ENCODE data around the gene MSI2.
A peak's percentile ranks its signal among the peaks of the same experiment; 100 is the strongest.

The MSI2 gene

DNA sequence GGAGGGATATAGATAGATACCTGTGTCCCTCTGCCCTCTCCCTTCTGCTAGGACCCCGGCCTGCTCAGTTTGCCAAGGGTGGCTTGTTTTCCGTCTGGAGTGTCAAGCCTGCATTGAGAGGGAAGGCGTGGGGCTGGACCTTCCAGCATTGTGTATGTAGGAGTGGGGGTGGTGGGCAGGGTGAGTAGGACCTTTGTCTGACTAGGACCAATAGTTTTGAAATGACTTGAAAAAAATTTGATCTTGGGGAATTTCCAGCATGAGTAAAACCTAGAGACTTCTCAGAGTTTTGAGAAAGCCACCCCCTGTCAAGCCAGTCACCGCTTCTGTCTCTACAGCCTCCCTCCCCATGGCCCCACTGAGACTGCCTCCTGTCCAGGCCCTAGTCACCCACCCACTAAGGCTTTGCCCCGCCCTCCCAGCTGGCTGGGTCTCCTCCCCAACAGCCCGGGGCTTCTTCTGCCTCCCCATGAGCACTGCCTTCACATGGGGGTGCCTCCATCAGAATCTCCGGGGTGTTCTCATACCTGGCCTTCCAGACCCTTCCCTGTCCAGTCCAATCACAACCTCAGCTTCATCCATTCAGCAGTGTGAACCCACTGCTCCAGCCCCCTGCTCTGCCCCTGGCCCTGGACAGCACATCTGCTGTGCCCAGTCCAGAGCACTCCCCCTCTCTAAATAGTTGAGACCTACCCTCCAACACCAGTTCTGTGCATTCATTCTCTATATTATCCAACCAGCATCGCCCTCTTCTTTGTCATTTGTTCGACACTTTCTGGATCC, 207.0 kb downstream of the MSI2 start:
- DNase-seq (ENCODE audit: low read depth): peak; percentile 48

DNA sequence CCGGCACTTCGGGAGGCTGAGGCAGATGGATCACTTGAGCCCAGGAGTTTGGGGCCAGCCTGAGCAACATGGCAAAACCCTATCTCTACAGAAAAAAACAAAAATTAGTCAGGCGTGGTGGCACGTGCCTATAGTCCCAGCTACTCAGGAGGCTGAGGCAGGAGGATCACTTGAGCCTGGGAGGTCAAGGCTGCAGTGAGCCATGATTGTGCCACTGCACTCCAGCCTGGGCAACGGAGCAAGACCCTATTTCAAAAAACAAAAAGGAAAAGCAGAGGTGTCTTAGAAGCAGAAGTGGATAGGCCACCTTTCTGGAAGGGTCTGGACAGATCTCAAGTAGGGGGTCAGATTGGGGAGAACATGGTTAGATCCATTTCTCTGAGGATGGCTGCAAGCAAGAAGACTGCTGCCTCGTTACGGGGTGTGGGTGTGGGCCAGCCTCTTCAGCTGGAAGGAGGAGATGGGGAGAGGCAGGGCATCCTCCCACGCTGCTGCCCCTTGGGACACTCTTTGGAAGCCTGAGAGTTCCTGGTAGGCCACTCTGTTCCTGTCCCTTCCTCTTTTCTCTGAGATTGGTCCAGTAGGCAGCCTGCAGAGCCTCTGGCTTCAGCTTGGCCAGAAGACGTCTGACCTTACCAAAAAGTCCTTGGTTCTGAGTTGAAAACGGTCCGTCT, 208.0 kb downstream of the MSI2 start:
- no peak for DNase-seq (ENCODE audit: low read depth)

DNA sequence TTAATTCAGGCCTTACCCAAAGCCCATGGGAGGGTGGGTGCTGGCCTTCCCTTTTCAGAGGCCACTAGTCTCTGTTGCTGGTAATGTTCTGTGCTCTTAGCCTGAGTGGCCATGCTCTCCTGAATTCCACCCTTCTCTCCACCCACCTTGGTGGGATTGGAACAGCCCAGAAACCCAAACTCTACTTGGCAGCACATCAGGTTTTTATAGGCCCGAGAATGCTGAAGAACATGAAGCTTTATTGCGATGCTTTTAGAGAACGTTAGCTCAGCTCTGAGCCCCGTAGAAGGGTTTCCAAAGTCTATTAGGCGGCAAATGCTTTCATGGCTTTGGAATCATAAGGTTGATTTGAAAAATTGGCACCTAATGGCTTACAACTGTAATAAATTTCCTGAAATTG, 209.3 kb downstream of the MSI2 start:
- DNase-seq (ENCODE audit: low read depth): no peak

DNA sequence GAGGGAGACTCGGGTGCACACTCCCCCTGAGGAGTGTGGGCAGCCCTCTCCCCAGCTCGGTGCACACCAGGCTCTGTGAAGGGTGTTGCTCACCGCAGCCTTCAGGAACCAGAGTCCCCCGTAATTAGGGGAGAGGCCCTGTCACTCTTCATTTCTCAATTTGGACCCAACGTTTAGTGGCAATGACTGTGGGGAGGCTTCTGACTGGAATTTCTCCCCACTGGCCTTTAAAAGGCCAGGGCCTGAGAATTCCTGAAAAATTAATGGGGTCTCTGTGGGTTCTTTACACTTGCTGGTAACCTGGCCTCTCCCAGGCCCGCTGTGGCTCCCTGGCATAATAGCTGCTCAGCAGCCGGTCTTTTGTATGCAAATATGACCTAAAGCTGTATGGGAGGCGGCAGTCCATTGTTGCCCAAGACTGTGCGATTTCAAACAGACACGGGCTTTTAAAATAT, 209.7 kb downstream of the MSI2 start:
- DNase-seq (ENCODE audit: low read depth): no peak

DNA sequence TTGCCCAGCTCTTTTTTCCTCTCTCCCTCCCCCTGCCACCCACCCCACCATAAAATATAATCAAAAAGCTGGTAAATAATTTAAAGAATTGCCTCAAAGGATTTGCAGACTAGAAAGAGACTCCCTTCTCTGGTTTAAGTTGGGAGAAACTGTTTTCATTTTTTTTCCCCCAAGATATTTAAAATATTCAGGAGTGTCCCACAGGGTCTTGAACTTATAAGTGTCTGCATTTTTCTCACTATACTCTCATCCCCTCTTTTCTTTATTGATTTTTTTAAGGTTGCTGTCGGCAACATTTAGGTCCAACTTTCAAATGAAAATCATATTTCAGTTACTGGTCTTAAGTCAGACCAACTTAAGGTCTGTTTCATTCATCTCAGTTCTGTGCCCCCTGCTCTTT, 210.2 kb downstream of the MSI2 start:
- no peak for DNase-seq (ENCODE audit: low read depth)

DNA sequence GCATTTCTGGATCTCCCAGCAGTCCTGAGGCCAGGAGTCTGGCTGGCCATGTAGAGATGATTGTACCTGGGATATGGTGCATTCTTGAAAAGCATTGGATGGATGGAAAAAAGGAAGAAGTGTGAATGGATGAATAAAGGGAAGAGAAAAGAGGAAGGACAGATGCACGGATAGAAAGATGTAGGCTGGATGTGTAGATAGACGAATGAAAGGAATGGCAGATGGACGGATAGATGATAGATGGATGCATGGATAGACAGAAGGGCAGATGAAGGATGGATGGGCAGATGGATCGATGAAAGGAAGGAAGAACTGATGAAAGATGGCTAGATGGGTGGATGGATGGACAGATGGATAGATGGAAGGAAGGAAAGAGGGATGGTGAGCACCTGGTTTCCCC, 210.9 kb downstream of the MSI2 start:
- DNase-seq (ENCODE audit: low read depth): no peak

DNA sequence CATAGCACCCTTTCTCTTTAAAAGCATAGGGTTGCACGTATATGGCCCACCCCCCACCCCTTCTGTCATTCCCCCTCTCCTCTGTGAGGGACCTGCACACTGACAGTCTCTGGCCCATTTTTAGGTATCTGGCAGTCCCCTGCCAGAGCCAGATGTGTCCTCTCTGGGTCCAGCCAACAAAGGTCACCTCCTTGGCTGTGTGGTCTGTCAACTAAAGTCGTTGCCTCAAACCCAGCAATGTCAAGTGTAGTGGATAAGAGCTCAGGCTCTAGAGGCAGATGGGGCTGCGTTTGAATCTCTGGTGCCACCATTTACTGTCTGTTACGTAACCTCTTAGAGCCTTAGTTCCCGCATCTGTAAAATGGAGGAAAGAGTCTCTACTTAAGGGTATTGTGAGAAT, 211.5 kb downstream of the MSI2 start:
- no peak for DNase-seq (ENCODE audit: low read depth)

DNA sequence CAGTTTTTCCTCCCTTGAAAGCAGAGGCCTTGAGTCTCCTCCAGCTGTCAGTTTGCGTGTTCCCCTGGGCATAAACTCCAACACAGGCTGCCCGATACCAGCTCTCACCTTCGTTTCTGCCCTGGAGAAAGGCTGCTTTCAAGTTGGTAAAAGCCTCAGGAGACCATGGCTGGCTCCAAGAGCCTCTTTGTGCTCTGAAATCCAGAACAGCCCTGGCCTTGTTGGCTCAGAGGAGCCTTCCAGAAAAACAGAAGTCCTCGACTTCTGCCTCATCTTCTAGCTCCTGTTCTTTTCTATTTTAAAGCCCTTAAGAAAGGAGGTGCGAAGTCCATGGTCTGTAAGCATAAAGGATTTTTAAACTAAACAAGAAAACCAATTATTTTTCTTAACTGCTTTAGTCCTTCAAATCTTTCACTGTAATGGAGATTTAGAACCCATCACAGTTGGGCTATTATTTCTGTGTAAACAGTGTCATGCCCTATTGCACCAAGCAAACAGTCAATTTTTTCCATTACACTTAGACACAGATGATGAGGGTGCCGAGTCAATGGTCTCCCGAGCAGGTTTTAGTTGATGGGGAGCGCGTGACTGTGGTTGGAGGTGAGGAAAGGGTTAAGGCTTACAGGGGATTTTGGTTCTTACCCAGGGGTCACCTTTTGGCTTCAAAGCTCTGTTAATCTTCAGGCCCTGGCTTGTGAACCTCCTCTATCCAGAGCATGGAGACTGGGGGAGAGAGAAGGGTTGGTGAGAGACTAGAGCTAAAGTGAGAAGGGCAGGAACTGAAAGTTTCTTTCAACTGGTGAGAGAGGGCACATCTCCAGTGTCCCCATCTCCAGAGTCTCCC, 212.8 kb downstream of the MSI2 start:
- DNase-seq (ENCODE audit: low read depth): no peak

DNA sequence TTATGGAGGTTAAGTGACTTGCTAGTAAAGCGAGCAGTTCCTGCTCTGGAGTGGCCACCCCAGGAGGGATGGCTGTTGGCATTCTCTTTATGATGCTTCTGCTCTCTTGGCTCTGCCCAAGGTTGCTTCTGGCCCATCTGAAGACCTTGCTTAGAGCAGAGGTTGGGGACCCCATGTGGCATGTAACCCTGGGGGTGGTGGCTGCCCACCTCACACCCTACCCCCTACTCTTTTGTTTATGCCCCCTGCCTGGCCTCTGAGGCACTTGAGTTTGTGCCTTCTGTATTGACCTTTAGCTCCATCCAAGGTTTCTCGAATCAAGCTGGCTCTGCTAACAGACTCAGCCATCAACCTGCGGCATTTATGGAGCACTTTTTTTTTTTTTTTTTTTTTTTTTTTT, 214.6 kb downstream of the MSI2 start:
- DNase-seq (ENCODE audit: low read depth): no peak

DNA sequence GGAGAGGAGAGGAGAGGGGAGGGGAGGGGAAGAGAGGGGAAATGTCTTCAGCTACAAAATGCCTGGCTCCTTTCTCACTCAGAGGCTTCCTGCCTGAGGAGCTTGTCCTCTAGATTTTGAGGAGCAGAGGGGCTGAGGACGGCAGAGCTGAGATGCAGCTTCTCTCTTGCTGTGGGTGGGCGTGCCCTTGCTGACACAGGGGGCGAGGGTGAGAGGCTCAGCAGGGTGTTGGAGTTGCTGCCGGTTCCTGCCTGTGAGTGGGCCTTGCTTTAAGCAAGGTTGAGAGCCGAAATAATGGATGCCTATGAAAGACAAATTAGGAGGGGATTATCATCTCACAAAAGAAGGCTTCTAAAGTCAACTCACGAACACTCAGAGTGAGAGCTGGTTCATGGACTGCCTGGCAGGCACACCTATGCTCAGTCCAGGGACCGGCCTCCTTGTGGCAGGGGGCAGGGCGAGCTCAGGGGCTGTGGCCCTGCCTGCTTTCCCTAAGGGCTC, 215.6 kb downstream of the MSI2 start:
- no peak for DNase-seq (ENCODE audit: low read depth)

DNA sequence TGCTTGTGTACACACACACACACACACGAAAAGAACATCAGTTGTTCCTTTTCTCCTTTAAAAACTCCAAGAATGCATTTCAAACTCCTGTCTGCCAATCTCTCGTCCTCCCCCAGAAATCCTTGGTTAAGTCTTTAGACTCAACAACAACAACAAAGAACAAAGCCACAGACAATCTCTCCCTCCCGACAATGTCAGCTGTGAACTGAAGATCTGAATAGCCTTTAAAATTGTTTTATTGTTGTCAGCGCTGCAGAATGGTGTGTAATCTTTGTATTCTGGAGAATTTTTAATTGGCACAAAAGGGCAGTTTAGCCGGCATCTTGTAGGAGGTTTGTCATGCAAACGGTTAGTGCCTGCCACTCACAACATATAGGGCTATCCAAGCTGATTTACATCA, 219.5 kb downstream of the MSI2 start:
- no peak for DNase-seq (ENCODE audit: low read depth)

DNA sequence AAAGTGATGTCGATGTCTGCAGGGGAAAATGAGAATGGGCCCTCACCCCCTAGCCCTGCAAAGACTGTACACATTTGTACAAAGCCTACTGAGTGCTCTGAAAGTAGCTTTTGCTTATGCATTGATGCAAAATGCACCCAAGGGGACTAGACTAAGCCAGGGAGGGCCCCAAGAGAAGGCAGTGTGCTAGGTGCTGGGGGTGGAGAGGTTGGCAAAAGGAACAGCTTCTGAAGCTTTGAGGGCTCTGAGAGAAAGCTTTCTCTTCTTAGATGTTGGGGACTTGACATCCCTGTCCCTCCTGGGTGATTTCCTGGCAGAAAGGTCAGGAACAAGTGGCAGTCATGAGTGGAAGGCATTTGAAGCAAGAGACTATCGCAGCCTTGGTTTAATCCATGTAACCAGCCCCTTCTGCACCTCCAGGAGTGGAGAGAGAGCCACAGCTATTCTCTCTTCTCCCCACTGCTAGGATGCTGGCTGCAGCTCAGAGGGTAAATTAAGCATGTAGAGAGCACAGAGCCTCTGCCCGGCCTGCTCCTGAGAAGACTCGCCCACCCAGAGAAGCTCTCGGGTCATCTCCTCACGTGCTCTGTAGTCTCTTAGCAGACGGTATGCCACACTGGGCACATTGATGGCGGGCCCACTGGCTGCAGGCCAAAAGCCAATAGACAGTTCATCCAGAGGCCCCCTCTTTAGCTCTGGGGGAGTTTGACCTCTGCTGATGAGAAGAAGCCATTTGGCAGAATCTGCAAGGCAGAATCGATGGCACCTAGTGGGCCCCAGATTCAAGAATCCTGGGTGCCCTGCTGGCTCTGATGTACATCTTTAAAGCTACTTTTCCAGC, 221.4 kb downstream of the MSI2 start:
- DNase-seq (ENCODE audit: low read depth): no peak

DNA sequence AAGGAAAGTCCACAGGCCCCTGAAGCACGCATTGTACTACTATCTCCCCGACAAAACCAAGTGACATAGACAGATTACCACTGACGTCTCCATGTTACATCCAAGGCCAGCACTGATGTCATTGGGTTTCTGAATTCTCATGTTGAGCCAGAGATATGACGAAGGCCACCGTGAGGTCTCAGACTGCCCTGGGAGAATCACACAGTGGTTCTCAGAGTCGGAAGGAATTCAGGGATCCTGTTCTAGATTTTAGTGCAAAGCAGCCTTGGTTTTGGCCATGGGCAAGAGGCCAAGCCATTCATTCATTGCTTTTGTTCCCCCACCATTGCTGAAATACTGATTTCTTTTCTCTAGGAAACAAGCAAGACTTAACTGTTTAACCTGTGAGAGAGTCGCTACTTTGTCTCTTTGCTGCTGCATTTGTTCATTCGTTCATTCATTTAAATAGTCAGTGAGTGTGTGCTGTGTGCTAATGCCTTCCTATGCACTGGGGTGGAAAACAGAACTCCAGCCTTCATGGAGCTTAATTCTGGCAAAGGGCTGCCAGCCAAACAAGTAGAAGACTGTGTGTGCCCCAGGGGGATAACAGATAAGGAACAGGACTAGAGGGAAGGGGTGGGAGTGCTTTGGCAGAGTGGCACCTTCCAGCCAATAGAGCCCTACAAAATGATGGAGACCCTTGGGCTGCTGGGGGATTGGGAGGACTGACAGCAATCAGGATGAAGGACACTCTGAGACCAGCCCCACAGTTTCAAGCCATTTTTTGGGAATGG, 222.3 kb downstream of the MSI2 start:
- DNase-seq (ENCODE audit: low read depth): no peak

DNA sequence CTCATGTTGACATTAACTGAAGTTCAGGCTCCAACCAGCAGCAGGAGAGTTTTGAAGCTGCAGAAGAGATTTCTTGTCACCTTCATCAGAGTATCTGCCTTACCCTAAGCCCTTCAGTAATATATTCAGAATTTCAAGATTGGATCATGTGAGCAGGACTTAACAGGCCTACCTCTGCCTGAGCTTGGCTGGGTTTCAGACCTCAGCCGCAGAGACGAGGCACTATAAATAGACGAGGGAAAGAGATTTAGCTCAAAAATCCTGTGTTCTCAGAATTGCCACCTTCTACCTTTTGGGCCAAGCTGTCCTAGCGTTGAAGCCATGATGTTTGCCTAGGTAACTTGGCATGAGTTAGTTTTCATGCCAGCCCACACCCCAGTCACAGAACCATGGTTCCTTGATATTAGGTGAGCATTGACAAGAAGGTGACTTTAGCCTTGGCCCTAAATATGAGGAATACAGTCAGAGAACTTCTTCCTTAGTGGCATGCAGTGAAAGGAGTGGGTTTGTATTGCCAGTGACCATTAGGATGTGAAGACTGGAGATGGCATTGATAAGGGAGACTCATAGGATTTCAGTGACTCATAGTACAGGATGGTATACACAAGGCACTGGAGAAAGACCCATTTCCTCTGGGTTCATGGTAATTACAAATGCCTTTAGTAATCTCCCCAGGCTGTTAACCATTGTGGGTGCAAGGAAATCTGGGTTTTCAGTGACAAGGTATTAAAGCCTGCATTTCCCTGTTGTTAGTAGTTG, 224.3 kb downstream of the MSI2 start:
- DNase-seq (ENCODE audit: low read depth): no peak

DNA sequence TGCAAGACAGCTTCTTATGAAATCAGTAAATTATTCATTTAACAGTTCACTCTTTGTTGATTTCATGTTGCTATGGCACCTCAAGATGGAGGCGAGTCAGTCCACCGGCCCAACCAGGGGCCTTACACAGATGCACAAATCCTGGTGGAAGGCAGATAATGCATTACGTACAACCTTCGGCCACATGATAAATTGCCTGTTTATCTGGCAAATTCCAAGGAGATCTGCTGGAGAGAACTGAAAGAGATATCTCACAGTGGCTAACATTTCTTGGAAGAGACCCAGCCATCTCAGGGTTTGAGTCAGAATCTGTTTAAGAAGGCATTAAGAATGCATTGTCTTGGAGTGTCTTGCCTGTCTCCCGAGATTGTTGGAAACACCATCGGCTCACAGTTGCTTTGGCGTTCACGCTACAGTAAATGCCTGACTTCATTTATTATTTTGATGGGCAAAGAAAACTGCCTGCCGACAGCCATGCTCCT, 225.6 kb downstream of the MSI2 start:
- no peak for DNase-seq (ENCODE audit: low read depth)

DNA sequence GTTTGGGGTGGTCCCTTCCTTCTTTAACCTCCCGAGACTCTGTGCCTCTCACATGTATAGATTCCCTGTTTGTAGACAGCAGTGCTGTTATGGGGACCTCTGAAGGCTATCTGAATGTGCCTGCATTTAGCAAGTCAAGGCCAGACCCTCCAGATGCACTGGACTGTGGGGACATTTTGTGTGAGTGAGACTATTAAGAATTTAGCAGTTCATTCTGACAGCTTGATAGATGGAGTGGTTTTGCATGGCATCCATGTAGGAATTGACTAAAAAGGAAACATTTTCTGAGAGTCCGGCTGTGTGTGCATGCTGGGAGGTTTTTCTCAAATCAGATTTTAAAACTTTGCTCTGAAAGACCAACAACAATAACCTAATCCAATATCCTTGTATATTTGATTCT, 226.3 kb downstream of the MSI2 start:
- no peak for DNase-seq (ENCODE audit: low read depth)

DNA sequence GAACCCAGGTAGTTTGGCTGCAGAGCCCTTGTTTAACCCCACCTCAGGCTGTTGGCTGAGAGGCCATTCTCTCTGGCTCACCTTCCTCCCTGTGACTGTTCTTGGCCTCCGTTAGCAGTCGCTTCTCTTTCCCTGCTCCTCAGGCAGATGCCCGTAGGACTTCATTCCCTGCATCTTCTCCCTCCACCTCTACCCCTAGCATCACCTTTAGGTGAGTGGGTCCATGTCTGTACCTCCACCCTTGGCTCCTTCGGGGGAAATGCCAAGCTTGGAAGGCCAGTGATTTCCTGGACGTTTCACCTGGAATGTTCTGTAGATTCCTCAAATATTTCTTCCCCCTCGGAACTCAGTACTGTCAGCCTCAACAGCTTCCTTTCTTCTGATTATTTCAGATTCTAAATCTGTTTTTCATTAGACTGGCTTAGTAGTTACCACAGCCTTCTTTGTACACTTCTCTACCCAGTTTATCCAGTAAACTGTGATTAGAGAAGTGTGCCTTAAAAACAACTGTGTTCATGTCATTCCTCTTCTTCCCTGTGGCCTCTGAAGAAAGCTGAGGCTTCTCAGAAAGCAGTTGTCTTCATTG, 227.9 kb downstream of the MSI2 start:
- DNase-seq (ENCODE audit: low read depth): no peak

DNA sequence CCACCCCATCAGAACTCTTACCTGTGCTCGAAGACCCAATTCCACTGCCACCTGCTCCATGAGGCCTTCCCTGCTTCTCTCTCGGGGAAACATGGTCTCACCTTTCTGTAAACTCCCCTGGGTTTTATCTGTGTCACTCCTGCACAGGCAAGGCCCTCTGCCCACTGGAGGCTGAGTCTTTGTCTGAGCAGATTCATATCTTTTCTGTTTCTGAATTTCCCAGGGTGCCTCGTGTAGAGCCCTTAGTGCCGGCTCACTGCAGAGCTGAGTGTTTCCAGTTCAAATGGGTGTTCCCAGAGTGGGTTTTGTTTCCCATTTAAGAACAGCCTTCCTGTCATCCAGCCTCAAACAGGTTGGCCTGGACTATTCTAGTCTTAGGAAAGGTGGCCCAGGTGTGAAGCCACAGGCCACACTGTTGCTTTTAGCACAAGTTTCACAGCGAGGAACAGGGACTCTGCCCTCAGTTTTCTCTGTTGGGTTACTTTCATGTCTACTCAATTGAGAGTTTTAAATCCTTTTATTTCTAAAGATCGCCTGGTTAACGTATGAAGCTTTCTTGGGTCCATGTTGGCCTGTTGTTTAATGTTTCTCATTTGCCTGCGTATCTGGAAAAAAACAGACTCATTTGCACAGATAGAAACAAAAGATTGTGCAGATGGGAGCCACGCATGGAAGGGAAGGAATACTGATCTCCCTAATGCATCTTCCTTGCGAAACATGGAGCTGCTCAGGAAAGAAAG, 228.7 kb downstream of the MSI2 start:
- DNase-seq (ENCODE audit: low read depth): no peak

DNA sequence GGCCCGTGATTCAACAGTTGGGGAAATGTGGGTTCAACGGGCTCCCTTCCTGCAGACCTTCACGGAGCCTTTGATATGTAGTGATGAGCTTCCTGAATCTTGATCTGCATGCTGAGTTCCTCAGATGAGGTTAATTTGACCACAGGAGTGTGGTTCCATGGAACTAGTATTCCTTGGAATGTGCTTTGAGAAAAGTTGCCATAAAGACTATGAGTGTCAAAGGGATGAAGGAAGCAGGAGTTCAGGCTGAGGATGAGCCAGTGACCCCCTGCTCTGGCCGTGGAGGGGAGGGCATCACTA, 229.2 kb downstream of the MSI2 start:
- DNase-seq (ENCODE audit: low read depth): no peak
